H1 (cell line): ENCODE data around the gene SLC12A7. TPM values are rescaled to one million over a fixed set of nuclear protein-coding genes. Genes with fewer than 3 reads are reported as not detected.

Source experiments
- polyA plus RNA-seq, 7 experiments: library from polyadenylated mRNA; depleted of rRNA in 3 of 7; stranded (reverse) in 5 of 7; unstranded in 2 of 7; fragments of >200 nt in 5 of 7; fragments of 200-250 nt in 2 of 7; gene quantifications; 1 replicate in 5 of 7; 2 replicates in 1 of 7; 4 replicates in 1 of 7; pipeline versions ENCODE4 v1.2.1 to v1.2.3, GENCODE V29; 2011 to 2013; ENCODE audit warnings: missing spikeins in 2 of 7, mixed read lengths in 2 of 7
- total RNA-seq: library from RNA; stranded (reverse); fragmentation: NEBNext Ultra II Directional; extraction: Animal tissue kit (Norgen Biotek cat#: 25700); gene quantifications from 2 replicates; pipeline ENCODE4 v1.2.1, GENCODE V29; 2021
- TF ChIP-seq, protein P1 (sequence below): fragments of 300-600 bp; sonication (generic); IDR thresholded peaks from 2 replicates; pipeline ENCODE4 v1.7.1; 2012; ENCODE audit warnings: low read length, moderate library complexity, mild to moderate bottlenecking, inconsistent platforms; ENCODE audit not compliant: insufficient replicate concordance
- TF ChIP-seq, protein P2 (sequence below), 3 experiments: IDR thresholded peaks; 1 replicate in 2 of 3; 2 replicates in 1 of 3; pipeline versions ENCODE4 v1.5.1 to v1.6.1; 2011; ENCODE audit warnings: low read length in 3 of 3, mild to moderate bottlenecking in 3 of 3, inconsistent platforms in 2 of 3, low read depth in 1 of 3, moderate library complexity in 1 of 3; ENCODE audit not compliant: insufficient read depth in 1 of 3; ENCODE audit errors: control extremely low read depth in 1 of 3

The SLC12A7 gene
- total and polyA plus RNA-seq, 2 of the 8 experiments (the other 6 are each of a cell fraction or from before 2014, with no cell fraction given) = 23.5 to 39.7 TPM

GRCh38 chr5:1034421-1034905, 77.4 kb downstream of the SLC12A7 start (continued):
- TF ChIP-seq, protein P1, sequence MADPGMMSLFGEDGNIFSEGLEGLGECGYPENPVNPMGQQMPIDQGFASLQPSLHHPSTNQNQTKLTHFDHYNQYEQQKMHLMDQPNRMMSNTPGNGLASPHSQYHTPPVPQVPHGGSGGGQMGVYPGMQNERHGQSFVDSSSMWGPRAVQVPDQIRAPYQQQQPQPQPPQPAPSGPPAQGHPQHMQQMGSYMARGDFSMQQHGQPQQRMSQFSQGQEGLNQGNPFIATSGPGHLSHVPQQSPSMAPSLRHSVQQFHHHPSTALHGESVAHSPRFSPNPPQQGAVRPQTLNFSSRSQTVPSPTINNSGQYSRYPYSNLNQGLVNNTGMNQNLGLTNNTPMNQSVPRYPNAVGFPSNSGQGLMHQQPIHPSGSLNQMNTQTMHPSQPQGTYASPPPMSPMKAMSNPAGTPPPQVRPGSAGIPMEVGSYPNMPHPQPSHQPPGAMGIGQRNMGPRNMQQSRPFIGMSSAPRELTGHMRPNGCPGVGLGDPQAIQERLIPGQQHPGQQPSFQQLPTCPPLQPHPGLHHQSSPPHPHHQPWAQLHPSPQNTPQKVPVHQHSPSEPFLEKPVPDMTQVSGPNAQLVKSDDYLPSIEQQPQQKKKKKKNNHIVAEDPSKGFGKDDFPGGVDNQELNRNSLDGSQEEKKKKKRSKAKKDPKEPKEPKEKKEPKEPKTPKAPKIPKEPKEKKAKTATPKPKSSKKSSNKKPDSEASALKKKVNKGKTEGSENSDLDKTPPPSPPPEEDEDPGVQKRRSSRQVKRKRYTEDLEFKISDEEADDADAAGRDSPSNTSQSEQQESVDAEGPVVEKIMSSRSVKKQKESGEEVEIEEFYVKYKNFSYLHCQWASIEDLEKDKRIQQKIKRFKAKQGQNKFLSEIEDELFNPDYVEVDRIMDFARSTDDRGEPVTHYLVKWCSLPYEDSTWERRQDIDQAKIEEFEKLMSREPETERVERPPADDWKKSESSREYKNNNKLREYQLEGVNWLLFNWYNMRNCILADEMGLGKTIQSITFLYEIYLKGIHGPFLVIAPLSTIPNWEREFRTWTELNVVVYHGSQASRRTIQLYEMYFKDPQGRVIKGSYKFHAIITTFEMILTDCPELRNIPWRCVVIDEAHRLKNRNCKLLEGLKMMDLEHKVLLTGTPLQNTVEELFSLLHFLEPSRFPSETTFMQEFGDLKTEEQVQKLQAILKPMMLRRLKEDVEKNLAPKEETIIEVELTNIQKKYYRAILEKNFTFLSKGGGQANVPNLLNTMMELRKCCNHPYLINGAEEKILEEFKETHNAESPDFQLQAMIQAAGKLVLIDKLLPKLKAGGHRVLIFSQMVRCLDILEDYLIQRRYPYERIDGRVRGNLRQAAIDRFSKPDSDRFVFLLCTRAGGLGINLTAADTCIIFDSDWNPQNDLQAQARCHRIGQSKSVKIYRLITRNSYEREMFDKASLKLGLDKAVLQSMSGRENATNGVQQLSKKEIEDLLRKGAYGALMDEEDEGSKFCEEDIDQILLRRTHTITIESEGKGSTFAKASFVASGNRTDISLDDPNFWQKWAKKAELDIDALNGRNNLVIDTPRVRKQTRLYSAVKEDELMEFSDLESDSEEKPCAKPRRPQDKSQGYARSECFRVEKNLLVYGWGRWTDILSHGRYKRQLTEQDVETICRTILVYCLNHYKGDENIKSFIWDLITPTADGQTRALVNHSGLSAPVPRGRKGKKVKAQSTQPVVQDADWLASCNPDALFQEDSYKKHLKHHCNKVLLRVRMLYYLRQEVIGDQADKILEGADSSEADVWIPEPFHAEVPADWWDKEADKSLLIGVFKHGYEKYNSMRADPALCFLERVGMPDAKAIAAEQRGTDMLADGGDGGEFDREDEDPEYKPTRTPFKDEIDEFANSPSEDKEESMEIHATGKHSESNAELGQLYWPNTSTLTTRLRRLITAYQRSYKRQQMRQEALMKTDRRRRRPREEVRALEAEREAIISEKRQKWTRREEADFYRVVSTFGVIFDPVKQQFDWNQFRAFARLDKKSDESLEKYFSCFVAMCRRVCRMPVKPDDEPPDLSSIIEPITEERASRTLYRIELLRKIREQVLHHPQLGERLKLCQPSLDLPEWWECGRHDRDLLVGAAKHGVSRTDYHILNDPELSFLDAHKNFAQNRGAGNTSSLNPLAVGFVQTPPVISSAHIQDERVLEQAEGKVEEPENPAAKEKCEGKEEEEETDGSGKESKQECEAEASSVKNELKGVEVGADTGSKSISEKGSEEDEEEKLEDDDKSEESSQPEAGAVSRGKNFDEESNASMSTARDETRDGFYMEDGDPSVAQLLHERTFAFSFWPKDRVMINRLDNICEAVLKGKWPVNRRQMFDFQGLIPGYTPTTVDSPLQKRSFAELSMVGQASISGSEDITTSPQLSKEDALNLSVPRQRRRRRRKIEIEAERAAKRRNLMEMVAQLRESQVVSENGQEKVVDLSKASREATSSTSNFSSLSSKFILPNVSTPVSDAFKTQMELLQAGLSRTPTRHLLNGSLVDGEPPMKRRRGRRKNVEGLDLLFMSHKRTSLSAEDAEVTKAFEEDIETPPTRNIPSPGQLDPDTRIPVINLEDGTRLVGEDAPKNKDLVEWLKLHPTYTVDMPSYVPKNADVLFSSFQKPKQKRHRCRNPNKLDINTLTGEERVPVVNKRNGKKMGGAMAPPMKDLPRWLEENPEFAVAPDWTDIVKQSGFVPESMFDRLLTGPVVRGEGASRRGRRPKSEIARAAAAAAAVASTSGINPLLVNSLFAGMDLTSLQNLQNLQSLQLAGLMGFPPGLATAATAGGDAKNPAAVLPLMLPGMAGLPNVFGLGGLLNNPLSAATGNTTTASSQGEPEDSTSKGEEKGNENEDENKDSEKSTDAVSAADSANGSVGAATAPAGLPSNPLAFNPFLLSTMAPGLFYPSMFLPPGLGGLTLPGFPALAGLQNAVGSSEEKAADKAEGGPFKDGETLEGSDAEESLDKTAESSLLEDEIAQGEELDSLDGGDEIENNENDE = no peak
- TF ChIP-seq, protein P2, sequence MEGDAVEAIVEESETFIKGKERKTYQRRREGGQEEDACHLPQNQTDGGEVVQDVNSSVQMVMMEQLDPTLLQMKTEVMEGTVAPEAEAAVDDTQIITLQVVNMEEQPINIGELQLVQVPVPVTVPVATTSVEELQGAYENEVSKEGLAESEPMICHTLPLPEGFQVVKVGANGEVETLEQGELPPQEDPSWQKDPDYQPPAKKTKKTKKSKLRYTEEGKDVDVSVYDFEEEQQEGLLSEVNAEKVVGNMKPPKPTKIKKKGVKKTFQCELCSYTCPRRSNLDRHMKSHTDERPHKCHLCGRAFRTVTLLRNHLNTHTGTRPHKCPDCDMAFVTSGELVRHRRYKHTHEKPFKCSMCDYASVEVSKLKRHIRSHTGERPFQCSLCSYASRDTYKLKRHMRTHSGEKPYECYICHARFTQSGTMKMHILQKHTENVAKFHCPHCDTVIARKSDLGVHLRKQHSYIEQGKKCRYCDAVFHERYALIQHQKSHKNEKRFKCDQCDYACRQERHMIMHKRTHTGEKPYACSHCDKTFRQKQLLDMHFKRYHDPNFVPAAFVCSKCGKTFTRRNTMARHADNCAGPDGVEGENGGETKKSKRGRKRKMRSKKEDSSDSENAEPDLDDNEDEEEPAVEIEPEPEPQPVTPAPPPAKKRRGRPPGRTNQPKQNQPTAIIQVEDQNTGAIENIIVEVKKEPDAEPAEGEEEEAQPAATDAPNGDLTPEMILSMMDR (IDR thresholded peaks at IDR 0.05; ENCODE audit: control extremely low read depth in 1 of 3, insufficient read depth in 1 of 3, low read depth in 1 of 3, low read length in 3 of 3) = peak in 1 of 3 experiments; percentile 1; a peak in 1 of 4 replicates
